GM12865 (cell line): ENCODE measurements around the gene CXorf65.

Source experiments
- DNase-seq: peaks from one replicate; pipeline ENCODE4 v3.0.0; 2010; ENCODE audit warnings: low read depth
- H3K4me3 ChIP-seq: 2 replicates; pipeline ENCODE4 v1.5.1; 2011; ENCODE audit warnings: mild to moderate bottlenecking, low read depth, low read length, control low read depth
- CTCF ChIP-seq: IDR thresholded peaks from 2 replicates; pipeline ENCODE4 v1.5.1; 2011; ENCODE audit warnings: low read length, control low read depth, low read depth, inconsistent platforms; ENCODE audit not compliant: insufficient read depth; ENCODE audit errors: missing control alignments

CXorf65 gene

GRCh38 chrX:71107245-71107644 is 705 bp upstream of the CXorf65 start:
- no peak for DNase-seq
- no peak for TF ChIP-seq CTCF
- H3K4me3 ChIP-seq: no peak overlapping the region

GRCh38 chrX:71105628-71106027 is 912 bp downstream of the CXorf65 start:
- no peak overlapping the region for H3K4me3 ChIP-seq
- TF ChIP-seq CTCF: no peak
- DNase-seq: no peak

GRCh38 chrX:71103110-71103983 is 3.2 kb downstream of the CXorf65 start:
- no peak overlapping the region for H3K4me3 ChIP-seq
- no peak for TF ChIP-seq CTCF
- DNase-seq: peak; percentile 46

- no peak overlapping the region for H3K4me3 ChIP-seq
- TF ChIP-seq CTCF: no peak
- no peak for DNase-seq
These were observed 4.2 kb downstream of the CXorf65 start for GRCh38 chrX:71102292-71102691.

- no peak overlapping the region for H3K4me3 ChIP-seq
- no peak for DNase-seq
- no peak for TF ChIP-seq CTCF
These were observed 5.7 kb downstream of the CXorf65 start for GRCh38 chrX:71100581-71101505.

- no peak for TF ChIP-seq CTCF
- H3K4me3 ChIP-seq: no peak overlapping the region
- no peak for DNase-seq
These were observed 6.8 kb downstream of the CXorf65 start for GRCh38 chrX:71099736-71100135.
